Testis (tissue), 3 donors: ENCODE data around the gene MXD4. TPM values are rescaled to one million over a fixed set of nuclear protein-coding genes. Genes with fewer than 3 reads are reported as not detected.
A peak's percentile ranks its signal among the peaks of the same experiment; 100 is the strongest.

Experiments
- DNase-seq: peaks from one replicate; pipeline ENCODE4 v3.0.0-alpha.2; 2019
- H3K27ac ChIP-seq, 2 donors: fragments of 200-600 bp; sonication (generic); one replicate each; pipeline ENCODE4 v1.5.1; 2019
- H3K27me3 ChIP-seq: fragments of 200-600 bp; sonication (generic); one replicate; pipeline ENCODE4 v1.5.1; 2019
- H3K36me3 ChIP-seq: fragments of 200-600 bp; sonication (generic); one replicate; pipeline ENCODE4 v1.5.1; 2017; ENCODE audit warnings: low read depth; ENCODE audit errors: missing control alignments
- H3K4me1 ChIP-seq: fragments of 200-600 bp; sonication (generic); one replicate; pipeline ENCODE4 v1.5.1; 2019
- H3K4me3 ChIP-seq, 2 donors: fragments of 200-600 bp; sonication (generic); one replicate each; pipeline ENCODE4 v1.5.1; 2017 to 2019
- H3K9me3 ChIP-seq: fragments of 200-600 bp; sonication (generic); one replicate; pipeline ENCODE4 v1.5.1; 2017
- CTCF ChIP-seq, 3 experiments: fragments of 450-650 bp in 2 of 3; fragments of 200-600 bp in 1 of 3; sonication (generic) in 1 of 3; IDR thresholded peaks; one replicate each; pipeline ENCODE4 v1.5.1; 2016 to 2019; ENCODE audit warnings: antibody characterized with exemption in 3 of 3, mild to moderate bottlenecking in 2 of 3, moderate library complexity in 1 of 3
- POLR2A ChIP-seq: fragments of 450-650 bp; IDR thresholded peaks from one replicate; pipeline ENCODE4 v1.6.1; 2017; ENCODE audit warnings: antibody characterized with exemption, mild to moderate bottlenecking, moderate library complexity
- WGBS, 2 donors: methylation state at CpG; one replicate each; pipeline ENCODE4 v1.1.5; 2018; 5-methylcytosine and 5-hydroxymethylcytosine counted together
- intact Hi-C: fragments of 100-400 bp; cut with DNase I; formaldehyde crosslinking; loops from one replicate; pipeline ENCODE4 v1.15.1; 2023; ENCODE audit warnings: low total_unique reads
- polyA plus RNA-seq: library from polyadenylated mRNA; stranded (reverse); fragments of 350-450 nt; fragmentation: Illumina TruSeq; extraction: RNeasy Lipid Tissue Mini Kit (QIAGEN cat#74804); gene quantifications from one replicate; pipeline ENCODE4 v1.2.3, GENCODE V29; 2014; ENCODE audit warnings: low read depth, low replicate concordance; ENCODE audit not compliant: insufficient read depth
- total RNA-seq, 2 donors: library from RNA; depleted of rRNA; stranded (reverse); fragments of >200 nt; gene quantifications; one replicate each; pipeline ENCODE4 v1.2.3, GENCODE V29; 2016

The MXD4 gene
- total and polyA plus RNA-seq, 3 donors from 2014 or later = 51.6 to 76.4 (median 73.8) TPM

- no peaks in the 10 kb centered on the region for H3K9me3 ChIP-seq
- DNase-seq = no peak
- intact Hi-C loops = loop anchor here (5.0 kb wide), 1 partner anchor 549 kb away; the partner anchor contains the start of gene SLBP
- TF ChIP-seq CTCF (IDR thresholded peaks at IDR 0.05) = no peak
- TF ChIP-seq POLR2A = no peak
- no peaks in the 10 kb centered on the region for H3K27me3 ChIP-seq
- H3K4me1 ChIP-seq = peaks cover 57% of the 10 kb centered on the region
- no peaks in the 10 kb centered on the region for H3K36me3 ChIP-seq
- peak overlapping the region; percentile 93 to 98 for H3K27ac ChIP-seq
- peak overlapping the region; percentile 82 for H3K4me3 ChIP-seq
- 1% methylated on average over 53 of the region's 91 CpGs; no CpG with 5 or more reads in 1 of the 2 donors for WGBS, 2 donors
Measured at GRCh38 chr4:2261110-2261852, 628 bp downstream of the MXD4 start.

GRCh38 chr4:2260344-2261109, 1.4 kb downstream of the MXD4 start:
- H3K36me3 ChIP-seq = no peaks in the 10 kb centered on the region
- WGBS, 2 donors = 0 to 10% methylated on average over 4 to 23 of the region's 23 CpGs
- peaks cover 57% of the 10 kb centered on the region for H3K4me1 ChIP-seq
- DNase-seq = peak; percentile 40
- no peaks in the 10 kb centered on the region for H3K9me3 ChIP-seq
- no peak for TF ChIP-seq CTCF (IDR thresholded peaks at IDR 0.05)
- no peak for TF ChIP-seq POLR2A
- no peaks in the 10 kb centered on the region for H3K27me3 ChIP-seq
- intact Hi-C loops = loop anchor here (5.0 kb wide), 1 partner anchor 548 kb away; the partner anchor contains the start of gene SLBP
- peak overlapping the region; percentile 82 for H3K4me3 ChIP-seq
- peak overlapping the region; percentile 93 to 98 for H3K27ac ChIP-seq

- Histone ChIP-seq H3K9me3 (no peaks in the 10 kb centered on the region), H3K4me3 (no peak overlapping the region), H3K27me3 (no peaks in the 10 kb centered on the region), H3K36me3 (no peaks in the 10 kb centered on the region), H3K4me1 (peaks cover 63% of the 10 kb centered on the region), H3K27ac (peak overlapping the region; percentile 93 to 98)
- intact Hi-C loops = loop anchor here (5.0 kb wide), 1 partner anchor 547 kb away; the partner anchor contains the start of gene SLBP
- TF ChIP-seq CTCF (IDR thresholded peaks at IDR 0.05) (no peak), POLR2A (no peak)
- WGBS, 2 donors = 50 to 59% methylated on average over 5 to 14 of the region's 15 CpGs
- peak; percentile 12 for DNase-seq
Measured at GRCh38 chr4:2259541-2260343, 2.2 kb downstream of the MXD4 start.

GRCh38 chr4:2259036-2259540, 2.8 kb downstream of the MXD4 start:
- H3K4me1 ChIP-seq = peaks cover 66% of the 10 kb centered on the region
- no peak overlapping the region for H3K4me3 ChIP-seq
- 38% methylated on average over 4 to 13 of the region's 13 CpGs for WGBS, 2 donors

More at GRCh38 chr4:2259036-2259540, 2.8 kb downstream of the MXD4 start:
- Histone ChIP-seq H3K36me3 (no peaks in the 10 kb centered on the region), H3K27me3 (no peaks in the 10 kb centered on the region), H3K9me3 (no peaks in the 10 kb centered on the region), H3K27ac (peak overlapping the region; percentile 93 to 98)
- peak; percentile 64 for DNase-seq
- TF ChIP-seq POLR2A = no peak
- no peak for TF ChIP-seq CTCF (IDR thresholded peaks at IDR 0.05)
- intact Hi-C loops = no loop called here
